Effector memory CD4-positive, alpha-beta T cell (primary cell): Measurements from ENCODE around the gene PLPPR3.

ENCODE experiments used
- DNase-seq, 3 donors: peaks; one replicate each; pipeline ENCODE4 v3.0.0-alpha.2; 2020
- H3K27ac ChIP-seq: 2 replicates; pipeline ENCODE4 v1.7.0; 2013; ENCODE audit warnings: mild to moderate bottlenecking, low read length, moderate library complexity; ENCODE audit not compliant: insufficient read depth, poor library complexity, severe bottlenecking
- H3K27me3 ChIP-seq: replicated peaks from 2 replicates; pipeline ENCODE4 v1.7.0; 2013; ENCODE audit warnings: mild to moderate bottlenecking, low read length; ENCODE audit not compliant: insufficient read depth, control insufficient read depth, poor library complexity, severe bottlenecking
- H3K36me3 ChIP-seq: 2 replicates; pipeline ENCODE4 v1.7.0; 2013; ENCODE audit warnings: mild to moderate bottlenecking, low read length, moderate library complexity; ENCODE audit not compliant: control insufficient read depth, insufficient read depth
- H3K4me1 ChIP-seq: 2 replicates; pipeline ENCODE4 v1.7.0; 2013; ENCODE audit warnings: low read length, mild to moderate bottlenecking; ENCODE audit not compliant: control insufficient read depth, insufficient read depth, poor library complexity, severe bottlenecking
- H3K4me3 ChIP-seq: 2 replicates; pipeline ENCODE4 v1.7.0; 2013; ENCODE audit warnings: low read length, low read depth, mild to moderate bottlenecking; ENCODE audit not compliant: insufficient read depth, poor library complexity, severe bottlenecking
- H3K9me3 ChIP-seq: 2 replicates; pipeline ENCODE4 v1.7.0; 2013; ENCODE audit warnings: mild to moderate bottlenecking, low read length, moderate library complexity; ENCODE audit not compliant: control insufficient read depth

The PLPPR3 gene

GRCh38 chr19:795073-795611, 26.6 kb downstream of the PLPPR3 start:
- no peaks in the 10 kb centered on the region for H3K9me3 ChIP-seq
- H3K27ac ChIP-seq, result no peak overlapping the region
- H3K27me3 ChIP-seq, result no peaks in the 10 kb centered on the region
- peaks cover 3% of the 10 kb centered on the region for H3K36me3 ChIP-seq
- H3K4me1 ChIP-seq, result peaks cover 21% of the 10 kb centered on the region
- DNase-seq, result no peak
- no peak overlapping the region for H3K4me3 ChIP-seq

DNA sequence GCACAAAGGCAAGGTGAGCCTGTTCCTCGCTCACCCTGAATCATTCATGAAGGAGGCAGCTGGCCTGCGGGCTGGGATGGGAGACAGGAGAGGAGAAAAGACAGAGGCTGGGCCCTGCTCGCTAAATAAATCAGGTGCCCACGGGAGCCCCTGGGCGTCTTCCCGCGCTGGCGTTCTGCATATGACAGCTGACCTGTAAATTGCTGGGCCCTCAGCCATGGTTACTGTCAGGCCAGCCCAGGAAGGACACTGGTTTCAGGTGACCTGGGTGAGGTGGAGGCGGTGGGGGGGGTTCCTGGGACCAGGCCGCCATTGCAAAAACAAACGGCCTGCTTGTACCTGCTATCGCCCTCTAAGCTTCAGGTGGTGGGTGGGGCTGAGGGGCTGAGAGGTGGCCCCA, 27.9 kb downstream of the PLPPR3 start:
- no peak for DNase-seq
- Histone ChIP-seq H3K4me3 (no peak overlapping the region), H3K4me1 (peaks cover 9% of the 10 kb centered on the region), H3K27me3 (no peaks in the 10 kb centered on the region), H3K9me3 (no peaks in the 10 kb centered on the region), H3K36me3 (no peaks in the 10 kb centered on the region), H3K27ac (no peak overlapping the region)

DNA sequence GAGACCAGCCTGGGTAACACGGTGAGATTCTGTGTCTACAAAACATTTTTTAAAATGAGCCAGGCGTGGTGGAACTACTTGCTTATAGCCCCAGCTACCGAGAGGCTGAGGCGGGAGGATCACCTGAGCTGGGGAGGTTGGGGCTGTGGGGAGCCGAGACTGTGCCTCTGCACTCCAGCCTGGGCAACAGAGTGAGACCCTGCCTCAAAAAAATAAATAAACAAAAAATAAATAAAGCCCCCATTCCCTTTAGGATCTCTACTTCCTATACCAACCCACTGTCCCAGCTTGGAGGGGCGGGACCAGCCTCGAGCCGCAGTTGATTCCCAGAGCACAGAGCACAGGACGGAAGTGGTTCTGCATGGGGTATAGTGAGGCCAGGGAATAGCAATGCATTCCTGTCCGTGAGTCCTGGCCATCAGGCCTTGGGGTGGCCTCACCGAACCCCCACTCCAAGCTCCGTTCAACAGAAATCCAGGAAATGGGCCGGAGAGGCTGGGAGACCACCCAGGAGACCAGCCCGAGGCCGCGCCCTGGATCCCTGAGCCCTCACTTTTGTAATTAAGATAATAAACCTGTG, 29.4 kb downstream of the PLPPR3 start:
- H3K27me3 ChIP-seq, result no peaks in the 10 kb centered on the region
- no peaks in the 10 kb centered on the region for H3K9me3 ChIP-seq
- no peak overlapping the region for H3K27ac ChIP-seq
- H3K36me3 ChIP-seq, result no peaks in the 10 kb centered on the region
- DNase-seq, result no peak
- H3K4me1 ChIP-seq, result no peaks in the 10 kb centered on the region
- no peak overlapping the region for H3K4me3 ChIP-seq

DNA sequence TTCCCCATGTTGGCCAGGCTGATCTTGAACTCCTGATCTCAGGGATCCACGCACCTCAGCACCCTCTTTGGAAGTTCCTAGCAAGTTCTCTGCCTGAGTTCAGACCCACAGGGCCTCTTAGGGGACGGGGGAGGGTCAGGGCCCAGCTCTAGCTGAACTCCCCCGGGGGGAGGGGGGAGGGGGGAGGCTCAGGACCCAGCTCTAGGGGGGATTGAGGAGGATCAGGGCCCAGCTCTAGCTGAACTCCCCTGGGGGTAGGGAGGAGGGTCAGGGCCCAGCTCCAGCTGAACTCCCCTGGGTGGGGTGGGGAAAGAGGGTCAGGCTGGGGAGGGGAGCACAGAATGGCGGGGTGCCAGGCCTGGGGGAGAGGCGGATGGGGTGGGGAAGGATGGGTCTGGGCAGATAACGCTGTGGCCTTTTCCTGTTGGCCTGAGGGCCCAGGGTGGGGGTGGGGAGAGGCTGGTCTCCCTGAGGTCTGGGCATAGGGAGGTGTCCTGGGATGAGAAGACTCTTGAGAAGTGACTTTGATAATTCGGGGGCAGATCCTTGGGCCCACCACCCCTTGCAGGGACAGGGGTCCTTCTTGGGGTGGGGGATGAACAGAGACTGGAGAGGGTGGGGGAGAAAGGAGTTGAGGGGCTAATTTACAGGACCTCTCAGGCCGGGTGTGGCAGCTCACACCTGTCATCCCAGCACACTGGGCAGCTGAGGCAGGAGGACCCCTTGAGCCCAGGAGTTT, 30.0 kb downstream of the PLPPR3 start:
- H3K27ac ChIP-seq, result no peak overlapping the region
- no peaks in the 10 kb centered on the region for H3K27me3 ChIP-seq

GRCh38 chr19:791007-791566, 30.7 kb downstream of the PLPPR3 start:
- no peaks in the 10 kb centered on the region for H3K27me3 ChIP-seq
- no peak for DNase-seq
- no peaks in the 10 kb centered on the region for H3K36me3 ChIP-seq
- H3K4me1 ChIP-seq, result no peaks in the 10 kb centered on the region
- no peak overlapping the region for H3K4me3 ChIP-seq
- no peak overlapping the region for H3K27ac ChIP-seq
- H3K9me3 ChIP-seq, result no peaks in the 10 kb centered on the region

More for the DNA sequence above, 30.0 kb downstream of the PLPPR3 start:
- Histone ChIP-seq H3K4me3 (no peak overlapping the region), H3K36me3 (no peaks in the 10 kb centered on the region), H3K9me3 (no peaks in the 10 kb centered on the region), H3K4me1 (no peaks in the 10 kb centered on the region)
- no peak for DNase-seq

- Histone ChIP-seq H3K27ac (no peak overlapping the region), H3K4me1 (no peaks in the 10 kb centered on the region), H3K36me3 (no peaks in the 10 kb centered on the region), H3K9me3 (no peaks in the 10 kb centered on the region), H3K4me3 (no peak overlapping the region), H3K27me3 (no peaks in the 10 kb centered on the region)
- DNase-seq, result no peak
Measured at GRCh38 chr19:789701-790060, 32.1 kb downstream of the PLPPR3 start.

DNA sequence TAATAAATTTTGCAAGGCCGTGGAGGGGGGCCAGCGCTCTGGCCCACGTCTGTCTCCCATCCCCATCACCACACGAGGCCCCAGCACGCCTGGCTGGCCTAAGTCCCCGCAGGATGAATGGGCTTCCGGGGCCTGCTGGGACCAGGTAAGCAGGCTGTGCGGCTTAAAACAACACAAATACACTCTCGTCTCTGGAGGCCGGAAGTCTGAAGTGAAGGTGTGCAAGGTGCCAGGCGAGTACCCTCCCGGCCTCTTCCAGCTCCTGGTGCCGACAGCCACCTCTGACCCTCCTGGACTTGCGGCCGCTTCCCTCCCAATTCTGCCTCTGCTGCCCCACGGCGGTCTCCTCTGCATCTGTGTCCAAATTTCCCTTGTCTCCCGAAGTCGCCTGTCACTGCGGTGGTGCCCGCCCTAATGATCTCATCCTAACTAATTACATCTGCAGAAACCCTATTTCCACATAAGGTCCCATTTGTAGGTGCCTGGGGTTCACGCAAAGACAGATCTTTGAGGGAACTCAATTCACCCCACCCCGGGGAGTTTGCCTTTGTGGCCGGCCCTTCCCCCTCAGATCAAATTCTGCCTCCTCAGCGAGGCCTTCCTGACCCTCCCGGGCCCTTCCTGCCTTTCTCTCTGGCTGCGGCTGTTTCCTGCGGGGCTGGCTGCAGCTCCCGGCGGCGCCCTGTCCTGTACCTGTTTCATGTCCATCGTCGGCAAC, 32.6 kb downstream of the PLPPR3 start:
- no peak for DNase-seq
- Histone ChIP-seq H3K4me3 (no peak overlapping the region), H3K4me1 (no peaks in the 10 kb centered on the region), H3K36me3 (no peaks in the 10 kb centered on the region), H3K27ac (no peak overlapping the region), H3K9me3 (no peaks in the 10 kb centered on the region), H3K27me3 (no peaks in the 10 kb centered on the region)

GRCh38 chr19:788686-788982, 33.1 kb downstream of the PLPPR3 start:
- H3K4me3 ChIP-seq, result no peak overlapping the region
- H3K4me1 ChIP-seq, result no peaks in the 10 kb centered on the region
- no peaks in the 10 kb centered on the region for H3K9me3 ChIP-seq
- H3K36me3 ChIP-seq, result no peaks in the 10 kb centered on the region
- H3K27me3 ChIP-seq, result no peaks in the 10 kb centered on the region
- H3K27ac ChIP-seq, result no peak overlapping the region
- DNase-seq, result no peak

- Histone ChIP-seq H3K4me3 (no peak overlapping the region), H3K4me1 (no peaks in the 10 kb centered on the region), H3K36me3 (no peaks in the 10 kb centered on the region), H3K9me3 (no peaks in the 10 kb centered on the region), H3K27ac (no peak overlapping the region), H3K27me3 (no peaks in the 10 kb centered on the region)
- DNase-seq, result no peak
Measured at GRCh38 chr19:787536-787935, 34.2 kb downstream of the PLPPR3 start.

GRCh38 chr19:784541-784940, 37.2 kb downstream of the PLPPR3 start:
- DNase-seq, result no peak
- no peak overlapping the region for H3K27ac ChIP-seq
- H3K36me3 ChIP-seq, result no peaks in the 10 kb centered on the region
- H3K9me3 ChIP-seq, result no peaks in the 10 kb centered on the region
- H3K4me3 ChIP-seq, result no peak overlapping the region
- no peaks in the 10 kb centered on the region for H3K4me1 ChIP-seq
- no peaks in the 10 kb centered on the region for H3K27me3 ChIP-seq
